ENCODE measurements around the gene GRXCR2. TPM values are rescaled to one million over a fixed set of nuclear protein-coding genes. Genes with fewer than 3 reads are reported as not detected.

The GRXCR2 gene
- polyA plus RNA-seq, 1 donor (not counting 4 experiments of a cell fraction or from before 2014, with no cell fraction given): 0.03 TPM

- Histone ChIP-seq H2AFZ (ENCODE audit: control insufficient read depth, low read length) (no peak overlapping the region), H3K4me1 (ENCODE audit: control insufficient read depth, extremely low read depth, insufficient read depth, low read length) (no peaks in the 10 kb centered on the region), H3K4me3 (ENCODE audit: control insufficient read depth in 2 of 3, extremely low read depth in 1 of 3, insufficient read depth in 2 of 3, low read depth in 1 of 3, low read length in 3 of 3) (no peak overlapping the region), H3K4me2 (ENCODE audit: control insufficient read depth, extremely low read depth, insufficient read depth, low read depth, low read length) (no peak overlapping the region), H4K20me1 (ENCODE audit: control insufficient read depth, extremely low read depth, insufficient read depth, low read length) (no peaks in the 10 kb centered on the region), H3K27ac (ENCODE audit: control insufficient read depth, insufficient read depth, low read length) (no peak overlapping the region), H3K27me3 (ENCODE audit: control insufficient read depth, extremely low read depth, insufficient read depth, low read length) (no peaks in the 10 kb centered on the region), H3K9ac (ENCODE audit: control insufficient read depth, extremely low read depth, insufficient read depth, low read length) (no peak overlapping the region), H3K79me2 (ENCODE audit: control insufficient read depth, insufficient read depth, low read length) (no peaks in the 10 kb centered on the region), H3K9me1 (ENCODE audit: control insufficient read depth, extremely low read depth, insufficient read depth, low read length) (no peaks in the 10 kb centered on the region), H3K9me3 (ENCODE audit: control insufficient read depth, low read depth, low read length) (no peaks in the 10 kb centered on the region), H3K36me3 (ENCODE audit: control insufficient read depth in 2 of 2, extremely low read depth in 1 of 2, insufficient read depth in 2 of 2, low read length in 2 of 2) (no peaks in the 10 kb centered on the region)
- DNase-seq (ENCODE audit: low read depth, low spot score) (no peak), FAIRE-seq (no peak)
- dilution Hi-C loops (cut with MboI; ENCODE audit: extremely low pct_ligation_motif_present, low sequenced_read_pairs): no loop called here
- TF ChIP-seq CTCF (optimal IDR thresholded peaks at IDR 0.05 in 1 of 3, IDR thresholded peaks at IDR 0.05 in 1 of 3, conservative IDR thresholded peaks at IDR 0.05 in 1 of 3; ENCODE audit: extremely low read depth in 1 of 3, insufficient read depth in 2 of 3, low read length in 3 of 3) (no peak), EZH2 (IDR thresholded peaks at IDR 0.05; ENCODE audit: low read length) (no peak)
These were observed 2.0 kb upstream of the GRXCR2 start for GRCh38 chr5:145874765-145875164.

- H4K20me1 ChIP-seq (ENCODE audit: control insufficient read depth, extremely low read depth, insufficient read depth, low read length): no peaks in the 10 kb centered on the region
- H3K4me3 ChIP-seq (ENCODE audit: control insufficient read depth in 2 of 3, extremely low read depth in 1 of 3, insufficient read depth in 2 of 3, low read depth in 1 of 3, low read length in 3 of 3): no peak overlapping the region
- no peak overlapping the region for H3K4me2 ChIP-seq (ENCODE audit: control insufficient read depth, extremely low read depth, insufficient read depth, low read depth, low read length)
- H3K27ac ChIP-seq (ENCODE audit: control insufficient read depth, insufficient read depth, low read length): no peak overlapping the region
- no peak for FAIRE-seq
- no peak overlapping the region for H2AFZ ChIP-seq (ENCODE audit: control insufficient read depth, low read length)
- no peaks in the 10 kb centered on the region for H3K4me1 ChIP-seq (ENCODE audit: control insufficient read depth, extremely low read depth, insufficient read depth, low read length)
- no peaks in the 10 kb centered on the region for H3K27me3 ChIP-seq (ENCODE audit: control insufficient read depth, extremely low read depth, insufficient read depth, low read length)
- H3K9me3 ChIP-seq (ENCODE audit: control insufficient read depth, low read depth, low read length): no peaks in the 10 kb centered on the region
- no peak for DNase-seq (ENCODE audit: low read depth, low spot score)
- no peak for TF ChIP-seq EZH2 (IDR thresholded peaks at IDR 0.05; ENCODE audit: low read length)
- no peak for TF ChIP-seq CTCF (optimal IDR thresholded peaks at IDR 0.05 in 1 of 3, IDR thresholded peaks at IDR 0.05 in 1 of 3, conservative IDR thresholded peaks at IDR 0.05 in 1 of 3; ENCODE audit: extremely low read depth in 1 of 3, insufficient read depth in 2 of 3, low read length in 3 of 3)
- dilution Hi-C loops (cut with MboI; ENCODE audit: extremely low pct_ligation_motif_present, low sequenced_read_pairs): no loop called here
- no peaks in the 10 kb centered on the region for H3K36me3 ChIP-seq (ENCODE audit: control insufficient read depth in 2 of 2, extremely low read depth in 1 of 2, insufficient read depth in 2 of 2, low read length in 2 of 2)
- no peaks in the 10 kb centered on the region for H3K9me1 ChIP-seq (ENCODE audit: control insufficient read depth, extremely low read depth, insufficient read depth, low read length)
- H3K9ac ChIP-seq (ENCODE audit: control insufficient read depth, extremely low read depth, insufficient read depth, low read length): no peak overlapping the region
- H3K79me2 ChIP-seq (ENCODE audit: control insufficient read depth, insufficient read depth, low read length): no peaks in the 10 kb centered on the region
These were observed 328 bp downstream of the GRXCR2 start for GRCh38 chr5:145872486-145872885.
